ENCODE results near the gene CAMK4. TPM values are rescaled to one million over a fixed set of nuclear protein-coding genes. Genes with fewer than 3 reads are reported as not detected.

CAMK4 gene
- 1 to 10 TPM in 2 of 4 donors, under 1 TPM in 2; 0.49 to 4.1 (median 0.94) TPM for total RNA-seq

- H3K4me3 ChIP-seq (ENCODE audit: low read depth, poor library complexity, severe bottlenecking), result peak within 1 kb of the TSS; percentile 40
- intact Hi-C loops (cut with DNase I; ENCODE audit: low total_unique reads), result no loop called here
- TF ChIP-seq POLR2A (IDR thresholded peaks at IDR 0.05), result no peak
- TF ChIP-seq CTCF (IDR thresholded peaks at IDR 0.05), result no peak
- DNase-seq (ENCODE audit: low spot score in 2 of 2), result peak in 1 of 2 donors; percentile 89
- WGBS, 2 donors, result 0 to 2% methylated on average over 50 to 63 of the region's 89 CpGs
Measured at GRCh38 chr5:111223787-111224560, at the start of gene CAMK4. TSS of gene CAMK4 (plus strand) at chr5:111224384. CDS start at chr5:111224484, 100 bp downstream.

GRCh38 chr5:111183064-111183463 lies 41.1 kb upstream of the CAMK4 start:
- WGBS, 2 donors, result 59 to 89% methylated on average over 3 of the region's 3 CpGs
- DNase-seq (ENCODE audit: low spot score in 2 of 2), result no peak
- TF ChIP-seq CTCF (IDR thresholded peaks at IDR 0.05) (no peak), POLR2A (IDR thresholded peaks at IDR 0.05) (no peak)
- no peak overlapping the region for H3K4me3 ChIP-seq (ENCODE audit: low read depth, poor library complexity, severe bottlenecking)
- intact Hi-C loops (cut with DNase I; ENCODE audit: low total_unique reads), result no loop called here

GRCh38 chr5:111187079-111187478 lies 37.1 kb upstream of the CAMK4 start:
- no peak for TF ChIP-seq POLR2A (IDR thresholded peaks at IDR 0.05)
- no peak for TF ChIP-seq CTCF (IDR thresholded peaks at IDR 0.05)
- 47 to 59% methylated on average over 1 of the region's 1 CpG for WGBS, 2 donors
- no peak overlapping the region for H3K4me3 ChIP-seq (ENCODE audit: low read depth, poor library complexity, severe bottlenecking)
- no peak for DNase-seq (ENCODE audit: low spot score in 2 of 2)
- intact Hi-C loops (cut with DNase I; ENCODE audit: low total_unique reads), result loop anchor here (5.0 kb wide), 1 partner anchor 1240 kb away; no protein-coding TSS in a partner anchor

- 57 to 67% methylated on average over 1 of the region's 1 CpG for WGBS, 2 donors
- TF ChIP-seq CTCF (IDR thresholded peaks at IDR 0.05) (no peak), POLR2A (IDR thresholded peaks at IDR 0.05) (no peak)
- H3K4me3 ChIP-seq (ENCODE audit: low read depth, poor library complexity, severe bottlenecking), result no peak overlapping the region
- no peak for DNase-seq (ENCODE audit: low spot score in 2 of 2)
- intact Hi-C loops (cut with DNase I; ENCODE audit: low total_unique reads), result no loop called here
Measured at GRCh38 chr5:111194053-111194452, 30.1 kb upstream of the CAMK4 start.

GRCh38 chr5:111194925-111195324 lies 29.3 kb upstream of the CAMK4 start:
- no peak for DNase-seq (ENCODE audit: low spot score in 2 of 2)
- intact Hi-C loops (cut with DNase I; ENCODE audit: low total_unique reads), result no loop called here
- TF ChIP-seq CTCF (IDR thresholded peaks at IDR 0.05), result no peak
- TF ChIP-seq POLR2A (IDR thresholded peaks at IDR 0.05), result no peak
- 61 to 72% methylated on average over 2 of the region's 2 CpGs for WGBS, 2 donors
- no peak overlapping the region for H3K4me3 ChIP-seq (ENCODE audit: low read depth, poor library complexity, severe bottlenecking)
